Measurements from ENCODE around the gene EPX. TPM values are rescaled to one million over a fixed set of nuclear protein-coding genes. Genes with fewer than 3 reads are reported as not detected.

The EPX gene
- total RNA-seq, 6 experiments from 2014 or later, result not detected

DNA sequence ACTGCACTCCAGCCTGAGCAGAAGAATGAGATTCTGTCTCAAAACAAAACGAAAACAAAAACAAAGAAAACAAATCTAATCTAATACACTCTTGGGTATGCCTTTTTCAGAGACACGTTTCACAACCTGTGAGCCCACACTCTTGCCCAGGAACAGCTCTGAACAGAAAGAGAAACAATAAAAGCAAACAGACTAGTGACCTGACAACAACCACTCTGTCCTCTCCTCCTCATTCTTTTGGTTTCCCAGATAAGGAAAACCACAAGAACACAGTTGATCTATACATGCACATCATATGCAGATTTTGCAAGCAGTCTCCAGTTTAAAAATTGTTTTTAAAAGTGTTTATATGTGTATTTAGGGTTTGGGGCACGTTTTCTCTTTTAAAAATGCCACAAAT, 25.2 kb downstream of the EPX start:
- Mint-ChIP-seq H3K27ac (peak overlapping the region; percentile 23; the same call in 1 of the 2 replicates), H3K27me3 (ENCODE audit: insufficient read depth) (no peaks in the 10 kb centered on the region), H3K4me1 (ENCODE audit: low read depth) (peaks cover 12% of the 10 kb centered on the region), H3K4me3 (peak overlapping the region; percentile 51), H3K9me3 (no peaks in the 10 kb centered on the region), H3K36me3 (ENCODE audit: low read depth) (no peaks in the 10 kb centered on the region)
- TF ChIP-seq, protein P1, sequence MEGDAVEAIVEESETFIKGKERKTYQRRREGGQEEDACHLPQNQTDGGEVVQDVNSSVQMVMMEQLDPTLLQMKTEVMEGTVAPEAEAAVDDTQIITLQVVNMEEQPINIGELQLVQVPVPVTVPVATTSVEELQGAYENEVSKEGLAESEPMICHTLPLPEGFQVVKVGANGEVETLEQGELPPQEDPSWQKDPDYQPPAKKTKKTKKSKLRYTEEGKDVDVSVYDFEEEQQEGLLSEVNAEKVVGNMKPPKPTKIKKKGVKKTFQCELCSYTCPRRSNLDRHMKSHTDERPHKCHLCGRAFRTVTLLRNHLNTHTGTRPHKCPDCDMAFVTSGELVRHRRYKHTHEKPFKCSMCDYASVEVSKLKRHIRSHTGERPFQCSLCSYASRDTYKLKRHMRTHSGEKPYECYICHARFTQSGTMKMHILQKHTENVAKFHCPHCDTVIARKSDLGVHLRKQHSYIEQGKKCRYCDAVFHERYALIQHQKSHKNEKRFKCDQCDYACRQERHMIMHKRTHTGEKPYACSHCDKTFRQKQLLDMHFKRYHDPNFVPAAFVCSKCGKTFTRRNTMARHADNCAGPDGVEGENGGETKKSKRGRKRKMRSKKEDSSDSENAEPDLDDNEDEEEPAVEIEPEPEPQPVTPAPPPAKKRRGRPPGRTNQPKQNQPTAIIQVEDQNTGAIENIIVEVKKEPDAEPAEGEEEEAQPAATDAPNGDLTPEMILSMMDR (IDR thresholded peaks at IDR 0.05), result no peak
- no peak for DNase-seq

DNA sequence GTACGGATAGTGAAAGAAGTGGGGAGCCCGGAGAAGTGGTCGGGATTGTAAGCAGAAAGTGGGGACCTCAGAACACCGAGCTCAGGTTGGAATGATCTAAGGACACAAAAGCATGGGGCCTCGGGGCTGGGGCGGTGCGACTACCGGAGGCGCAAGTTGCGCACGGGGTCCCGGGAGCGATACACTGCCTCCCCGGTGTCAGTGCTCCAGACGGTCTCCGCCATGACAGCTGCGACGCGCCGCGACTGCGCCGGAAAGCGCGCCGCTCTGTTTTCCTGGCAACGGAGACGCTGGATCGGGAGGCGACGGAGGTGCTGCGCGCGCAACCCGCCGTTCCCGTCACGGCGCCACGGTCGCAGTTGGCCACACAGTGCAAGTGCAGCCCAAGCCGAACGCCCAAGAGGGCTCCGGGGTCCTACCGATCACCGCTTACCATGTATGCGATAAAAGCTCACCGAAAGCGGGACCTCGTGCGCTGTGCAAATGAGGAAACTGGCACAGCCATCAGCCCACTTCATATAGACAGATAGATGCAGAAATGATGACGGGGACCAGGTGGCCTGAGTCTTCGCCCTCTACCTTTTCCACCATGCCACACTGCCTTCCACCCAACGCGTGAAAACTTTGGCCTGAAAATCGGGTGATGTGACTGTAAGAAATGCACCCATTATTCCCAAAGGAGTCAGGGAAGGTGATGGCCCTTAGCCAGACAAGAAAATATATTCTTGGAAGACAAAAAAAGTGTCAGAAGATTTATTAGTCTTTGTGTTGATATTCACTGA, 26.7 kb downstream of the EPX start, which contains the start of gene MKS1:
TSS of gene MKS1 (minus strand) at position 249 of the 782 bp plus-strand sequence. CDS start at position 224, 25 bp downstream.
- no peaks in the 10 kb centered on the region for H3K9me3 Mint-ChIP-seq
- TF ChIP-seq, protein P1 (IDR thresholded peaks at IDR 0.05), result peak; percentile 79
- H3K27me3 Mint-ChIP-seq (ENCODE audit: insufficient read depth), result no peaks in the 10 kb centered on the region
- no peaks in the 10 kb centered on the region for H3K36me3 Mint-ChIP-seq (ENCODE audit: low read depth)
- H3K27ac Mint-ChIP-seq, result peak within 1 kb of the TSS; percentile 88
- H3K4me1 Mint-ChIP-seq (ENCODE audit: low read depth), result peaks cover 23% of the 10 kb centered on the region
- H3K4me3 Mint-ChIP-seq, result peak within 1 kb of the TSS; percentile 89
- peak; percentile 92 for DNase-seq

DNA sequence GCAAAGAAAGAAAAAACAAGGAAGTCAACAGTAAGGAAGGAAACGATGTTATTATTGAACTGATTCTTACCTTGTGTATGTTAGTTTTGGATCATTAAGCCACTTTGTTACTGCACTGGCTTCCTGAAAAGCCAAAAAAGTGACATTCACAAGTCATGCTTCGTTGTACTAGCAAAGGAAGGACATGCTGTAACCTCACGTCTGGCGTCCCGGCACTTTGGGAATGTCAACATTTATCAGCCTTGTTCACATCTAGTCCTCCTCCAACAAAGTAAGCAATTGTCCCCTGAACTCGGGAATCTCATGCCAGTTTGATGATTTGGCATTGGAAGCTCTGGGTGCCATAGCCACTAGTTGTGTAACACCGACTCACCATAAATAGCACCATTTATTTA, 27.3 kb downstream of the EPX start:
- Mint-ChIP-seq H3K27ac (peak overlapping the region; percentile 88), H3K4me1 (ENCODE audit: low read depth) (peaks cover 29% of the 10 kb centered on the region), H3K27me3 (ENCODE audit: insufficient read depth) (no peaks in the 10 kb centered on the region), H3K36me3 (ENCODE audit: low read depth) (no peaks in the 10 kb centered on the region), H3K4me3 (peak overlapping the region; percentile 89), H3K9me3 (no peaks in the 10 kb centered on the region)
- TF ChIP-seq, protein P1 (IDR thresholded peaks at IDR 0.05), result no peak
- DNase-seq, result peak; percentile 10

DNA sequence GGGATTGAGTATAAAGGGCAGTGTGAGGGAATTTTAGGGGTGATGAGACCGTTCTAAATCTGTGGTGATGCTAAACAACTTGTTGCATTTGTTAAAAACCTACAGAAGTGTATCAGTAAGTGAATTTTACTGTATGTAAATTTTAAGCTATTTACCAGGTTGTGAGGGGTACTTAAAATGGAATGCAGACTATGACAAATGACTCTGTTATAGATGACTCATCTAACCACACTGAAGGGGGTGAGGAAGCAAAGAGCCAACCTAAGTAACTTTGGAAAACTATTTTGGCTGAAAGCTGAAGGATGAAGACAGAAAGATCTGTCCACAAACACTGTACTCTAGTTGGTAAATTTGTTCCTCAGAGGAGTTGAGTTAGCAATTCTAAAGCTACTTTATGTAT, 31.8 kb downstream of the EPX start:
- peaks cover 26% of the 10 kb centered on the region for H3K4me1 Mint-ChIP-seq (ENCODE audit: low read depth)
- H3K9me3 Mint-ChIP-seq, result no peaks in the 10 kb centered on the region
- H3K4me3 Mint-ChIP-seq, result peak overlapping the region; percentile 68
- TF ChIP-seq, protein P1 (IDR thresholded peaks at IDR 0.05), result no peak
- H3K27me3 Mint-ChIP-seq (ENCODE audit: insufficient read depth), result no peaks in the 10 kb centered on the region
- no peaks in the 10 kb centered on the region for H3K36me3 Mint-ChIP-seq (ENCODE audit: low read depth)
- H3K27ac Mint-ChIP-seq, result peak overlapping the region; percentile 82
- peak; percentile 73 for DNase-seq

DNA sequence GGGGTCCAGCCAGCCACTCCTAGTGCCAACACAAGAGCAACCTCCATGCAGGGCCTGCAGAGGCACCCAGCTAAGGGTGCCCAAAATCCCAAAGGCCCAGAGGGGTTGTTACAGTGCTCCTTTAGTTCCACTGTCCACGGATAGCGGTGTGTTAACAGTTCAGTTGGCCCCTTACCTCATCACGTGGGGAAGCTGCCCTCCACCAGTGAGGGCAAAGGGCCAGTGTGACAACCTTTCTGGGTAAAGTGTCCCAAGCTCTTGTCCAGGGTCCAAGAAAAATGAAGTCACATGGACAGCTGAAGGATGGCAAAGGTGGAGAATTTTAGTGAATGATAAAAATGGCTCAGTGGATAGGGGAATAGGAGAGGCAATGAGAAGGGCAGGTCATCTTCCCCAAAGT, 35.2 kb downstream of the EPX start:
- Mint-ChIP-seq H3K9me3 (no peaks in the 10 kb centered on the region), H3K36me3 (ENCODE audit: low read depth) (no peaks in the 10 kb centered on the region), H3K4me3 (no peak overlapping the region), H3K27me3 (ENCODE audit: insufficient read depth) (no peaks in the 10 kb centered on the region), H3K4me1 (ENCODE audit: low read depth) (peaks cover 40% of the 10 kb centered on the region), H3K27ac (no peak overlapping the region)
- no peak for DNase-seq
- TF ChIP-seq, protein P1 (IDR thresholded peaks at IDR 0.05), result no peak
